HG03520 (cell line): ENCODE results near the gene S100A1.
"Not testable (repeated sequence)": the region's sequence is repeated elsewhere in the genome, so short reads cannot be mapped to it uniquely, and the experiment has no call there.

Experiments used
- ATAC-seq: cut with Tn5 transposase; IDR thresholded peaks from one replicate; pipeline ENCODE4 v1.9.1; 2021; ENCODE audit warnings: mild to moderate bottlenecking, moderate library complexity; ENCODE audit not compliant: unreplicated experiment

S100A1 gene

GRCh38 chr1:153627715-153628626 is at the start of gene S100A1:
Gene S100A1 (plus strand): TSS chr1:153628434. CDS start chr1:153630522, 2,088 bp downstream.
- no peak for ATAC-seq

DNA sequence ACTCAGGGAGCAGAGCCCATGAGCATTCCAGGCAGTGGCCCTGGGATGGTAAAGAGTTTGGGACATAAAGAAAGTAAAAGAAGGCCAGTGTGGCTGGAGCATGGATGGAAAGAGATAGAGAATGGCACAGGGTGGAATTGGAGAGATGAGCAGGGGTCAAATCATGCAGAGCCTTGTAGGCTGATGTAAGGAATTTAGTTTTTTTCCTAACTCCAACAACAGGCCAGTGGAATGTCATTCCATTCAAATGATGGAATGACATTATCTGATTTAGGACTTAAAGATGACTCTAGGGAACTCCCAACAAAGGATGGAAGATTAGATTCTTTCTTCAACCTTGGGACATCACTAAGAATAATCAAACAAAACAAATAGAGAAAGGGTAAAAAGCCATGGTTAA is 49.7 kb upstream of the S100A1 start:
- ATAC-seq: no peak

- ATAC-seq: no peak
These were observed 49.3 kb upstream of the S100A1 start for GRCh38 chr1:153578936-153579335.

DNA sequence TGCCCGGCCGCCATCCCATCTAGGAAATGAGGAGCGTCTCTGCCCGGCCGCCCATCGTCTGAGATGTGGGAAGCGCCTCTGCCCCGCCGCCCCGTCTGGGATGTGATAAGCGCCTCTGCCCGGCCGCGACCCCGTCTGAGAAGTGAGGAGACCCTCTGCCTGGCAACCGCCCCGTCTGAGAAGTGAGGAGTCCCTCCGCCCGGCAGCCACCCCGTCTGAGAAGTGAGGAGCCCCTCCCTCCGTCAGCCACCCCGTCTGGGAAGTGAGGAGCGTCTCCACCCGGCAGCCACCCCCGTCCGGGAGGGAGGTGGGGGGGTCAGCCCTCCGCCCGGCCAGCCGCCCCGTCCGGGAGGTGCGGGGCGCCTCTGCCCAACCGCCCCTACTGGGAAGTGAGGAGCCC is 45.4 kb upstream of the S100A1 start:
- not testable (repeated sequence) for ATAC-seq

DNA sequence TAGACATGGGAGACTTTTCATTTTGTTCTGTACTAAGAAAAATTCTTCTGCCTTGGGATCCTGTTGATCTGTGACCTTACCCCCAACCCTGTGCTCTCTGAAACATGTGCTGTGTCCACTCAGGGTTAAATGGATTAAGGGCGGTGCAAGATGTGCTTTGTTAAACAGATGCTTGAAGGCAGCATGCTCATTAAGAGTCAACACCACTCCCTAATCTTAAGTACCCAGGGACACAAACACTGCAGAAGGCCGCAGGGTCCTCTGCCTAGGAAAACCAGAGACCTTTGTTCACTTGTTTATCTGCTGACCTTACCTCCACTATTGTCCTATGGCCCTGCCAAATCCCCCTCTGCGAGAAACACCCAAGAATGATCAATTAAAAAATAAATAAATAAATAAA is 44.7 kb upstream of the S100A1 start:
- not testable (repeated sequence) for ATAC-seq

GRCh38 chr1:153583976-153584375 is 44.3 kb upstream of the S100A1 start:
- no peak for ATAC-seq

DNA sequence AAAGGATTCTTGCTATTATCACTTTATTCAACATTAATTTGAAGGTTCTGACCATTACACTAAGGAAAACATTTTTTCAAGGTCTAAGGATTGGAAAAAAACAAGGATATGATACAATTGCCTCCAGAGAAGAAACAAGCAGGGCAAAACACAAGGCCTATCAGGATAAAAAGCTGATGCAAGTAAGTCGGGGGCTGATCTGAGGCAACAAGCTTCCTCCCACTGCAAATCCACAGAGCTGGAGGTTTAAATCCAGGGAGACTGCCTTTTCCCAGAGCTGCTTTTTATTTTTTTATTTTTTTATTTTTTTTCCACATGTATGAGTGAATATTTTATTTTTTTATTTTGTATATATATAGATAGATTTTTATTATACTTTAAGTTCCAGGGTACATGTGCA is 43.2 kb upstream of the S100A1 start:
- ATAC-seq: no peak

DNA sequence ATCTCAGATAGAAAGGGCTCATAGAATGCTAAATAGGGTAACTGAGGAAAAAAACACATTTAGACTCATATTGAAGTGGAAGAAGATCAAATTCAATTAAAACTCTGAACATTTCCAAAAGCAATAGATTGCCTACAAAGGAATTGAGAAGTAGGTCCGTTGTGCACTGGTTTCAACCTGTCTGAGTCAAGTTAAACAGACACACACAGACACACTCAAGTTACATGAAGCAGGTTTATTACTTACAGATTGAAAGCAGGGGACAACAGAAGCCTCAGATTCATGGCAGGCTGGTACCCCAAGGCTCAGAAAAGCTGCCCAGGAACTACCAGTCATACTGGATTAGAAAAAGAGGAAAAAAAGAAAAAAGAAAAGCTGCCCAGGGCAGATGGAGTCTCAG is 41.9 kb upstream of the S100A1 start:
- no peak for ATAC-seq

DNA sequence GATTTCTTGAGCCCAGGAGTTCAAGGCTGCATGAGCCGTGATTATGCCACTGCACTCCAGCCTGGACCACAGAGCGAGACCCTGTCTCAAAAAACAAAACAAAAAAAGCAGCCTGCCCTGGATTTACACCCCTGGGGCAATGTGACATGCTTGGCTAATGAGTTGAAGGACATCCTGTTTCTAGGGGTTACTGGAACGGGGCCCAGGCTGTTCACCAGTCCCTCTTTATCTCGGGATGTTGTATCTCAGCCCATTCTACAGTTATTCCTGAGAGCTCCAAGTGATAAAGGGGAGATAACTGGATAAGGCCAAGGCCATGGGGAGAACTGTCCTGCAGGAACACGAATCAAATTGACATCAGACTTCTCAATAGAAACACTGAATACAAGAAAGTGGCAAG is 40.9 kb upstream of the S100A1 start:
- ATAC-seq: no peak

- not testable (repeated sequence) for ATAC-seq
These were observed 40.2 kb upstream of the S100A1 start for GRCh38 chr1:153588033-153588432.

- ATAC-seq: no peak
These were observed 39.8 kb upstream of the S100A1 start for GRCh38 chr1:153588482-153588881.

GRCh38 chr1:153592748-153593147 is 35.5 kb upstream of the S100A1 start:
- ATAC-seq: no peak

DNA sequence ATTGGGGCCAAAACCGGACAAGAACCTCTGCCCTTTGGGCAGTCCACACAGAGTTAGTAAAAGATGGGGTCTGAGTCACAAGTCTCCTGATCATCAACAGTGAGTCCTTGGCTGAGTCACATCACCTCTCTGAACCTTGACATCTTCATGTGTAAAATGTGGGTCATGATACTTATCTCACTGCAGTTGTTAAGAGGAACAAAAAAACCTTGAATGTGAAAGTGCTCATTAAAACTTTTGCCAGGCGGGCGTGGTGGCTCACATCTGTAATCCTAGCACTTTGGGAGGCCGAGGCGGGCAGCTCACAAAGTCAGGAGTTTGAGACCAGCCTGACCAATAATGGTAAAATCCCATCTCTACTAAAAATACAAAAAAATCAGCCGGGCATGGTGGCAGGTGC is 31.0 kb upstream of the S100A1 start:
- ATAC-seq: no peak

DNA sequence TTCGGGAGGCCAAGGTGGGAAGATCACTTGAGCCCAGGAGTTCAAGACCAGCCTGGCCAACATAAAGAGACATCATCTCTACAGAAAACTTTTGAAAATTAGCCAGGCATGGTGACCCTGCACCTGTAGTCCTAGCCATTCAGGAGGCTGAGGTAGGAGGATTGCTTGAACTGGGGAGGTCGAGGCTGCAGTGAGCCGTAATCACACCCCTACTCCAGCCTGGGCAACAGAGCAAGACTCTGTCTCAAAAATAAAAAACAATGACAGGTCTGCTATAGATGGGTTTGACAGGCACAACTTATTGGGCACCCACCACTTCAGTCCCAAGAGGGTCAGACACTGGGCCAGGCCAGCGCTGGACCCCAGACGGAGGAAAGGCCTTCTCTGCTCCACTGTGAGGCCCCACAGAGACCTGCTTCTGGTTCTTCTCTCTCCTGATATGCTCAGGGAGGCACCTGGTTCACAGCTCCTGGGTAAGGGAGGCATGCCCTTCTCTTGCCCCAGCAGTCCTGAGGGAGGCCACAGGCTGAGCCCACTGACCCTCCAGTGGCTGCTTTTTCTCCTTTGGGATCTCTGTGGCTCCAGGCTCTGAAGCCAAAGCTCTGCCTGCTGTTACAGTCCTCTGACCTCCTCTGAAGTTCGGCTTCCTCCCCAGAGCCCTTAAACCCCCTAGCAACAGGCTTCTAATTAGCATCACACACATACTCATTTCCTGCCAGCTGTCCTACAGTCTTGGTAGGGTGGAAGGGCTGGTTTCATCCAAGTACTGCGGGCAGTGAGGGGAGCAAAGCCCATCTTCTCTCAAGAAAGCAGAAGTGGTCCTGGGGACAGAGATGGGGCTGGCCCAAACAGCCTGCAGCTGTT is 29.7 kb upstream of the S100A1 start:
- peak; percentile 97 for ATAC-seq

GRCh38 chr1:153599847-153600246 is 28.4 kb upstream of the S100A1 start:
- no peak for ATAC-seq

DNA sequence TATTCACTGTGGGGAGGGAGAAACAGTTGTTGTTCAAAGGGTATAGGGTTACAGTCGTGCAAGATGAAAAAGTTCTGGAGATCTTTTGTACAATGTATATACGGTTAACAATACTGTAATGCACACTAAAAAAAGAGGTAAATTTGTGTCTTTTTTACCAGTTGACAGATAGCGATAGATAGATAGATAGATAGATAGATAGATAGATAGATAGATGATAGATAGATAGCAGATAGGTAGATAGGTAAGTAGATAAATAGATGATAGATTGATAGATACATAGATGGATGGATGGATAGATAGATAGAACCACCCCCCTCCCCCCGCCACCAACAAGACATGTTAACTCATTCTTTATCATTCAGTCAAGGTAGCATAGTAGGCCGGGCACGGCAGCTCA is 25.5 kb upstream of the S100A1 start:
- ATAC-seq: no peak

GRCh38 chr1:153606194-153606593 is 22.0 kb upstream of the S100A1 start:
- ATAC-seq: no peak

DNA sequence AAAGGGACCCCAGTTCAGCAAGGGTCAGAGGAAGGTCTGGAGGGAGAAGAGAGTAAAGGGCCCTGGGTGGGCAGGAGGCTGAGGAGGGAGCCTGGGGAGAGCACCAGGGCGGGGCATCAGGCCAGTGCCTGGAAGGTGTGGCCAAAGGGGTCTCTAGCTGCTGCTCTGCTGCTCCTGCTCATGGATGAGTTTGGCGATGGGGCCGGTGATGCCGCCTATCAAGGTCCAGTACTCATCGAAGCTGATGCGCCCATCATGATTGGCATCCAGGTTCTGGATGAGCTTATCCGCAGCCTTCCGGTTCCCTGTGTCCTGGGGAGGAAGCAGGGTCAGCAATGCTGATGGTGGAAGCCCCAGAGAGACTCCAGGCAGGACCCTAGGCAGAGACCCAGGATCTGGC is 20.9 kb upstream of the S100A1 start:
- no peak for ATAC-seq

- no peak for ATAC-seq
These were observed 20.0 kb upstream of the S100A1 start for GRCh38 chr1:153608089-153608682.

- no peak for ATAC-seq
These were observed 19.3 kb upstream of the S100A1 start for GRCh38 chr1:153608742-153609584.

GRCh38 chr1:153609585-153609907 is 18.7 kb upstream of the S100A1 start:
- no peak for ATAC-seq
